ENCODE results near the gene ATL1.

- TF ChIP-seq E2F6 (IDR thresholded peaks at IDR 0.05) (no peak), POU5F1 (IDR thresholded peaks at IDR 0.05; ENCODE audit: low read depth, low read length) (no peak), ATF2 (IDR thresholded peaks at IDR 0.05; ENCODE audit: low read length) (no peak), BRCA1 (IDR thresholded peaks at IDR 0.05; ENCODE audit: low read depth, low read length) (no peak), POLR2A (IDR thresholded peaks at IDR 0.05; ENCODE audit: control extremely low read depth in 1 of 2, low read depth in 2 of 2, low read length in 2 of 2) (no peak), EGR1 (IDR thresholded peaks at IDR 0.05; ENCODE audit: borderline replicate concordance, low read depth, low read length) (no peak), MAX (IDR thresholded peaks at IDR 0.05) (no peak)
These were observed 96.8 kb downstream of the ATL1 start for GRCh38 chr14:50656776-50657175.

All from H1 (cell line).